ENCODE measurements around the gene C17orf67.
"Not testable (repeated sequence)": the region's sequence is repeated elsewhere in the genome, so short reads cannot be mapped to it uniquely, and the experiment has no call there.

Gene C17orf67

GRCh38 chr17:56770427-56770826 lies 63.3 kb downstream of the C17orf67 start:
- DNase-seq, result no peak

DNA sequence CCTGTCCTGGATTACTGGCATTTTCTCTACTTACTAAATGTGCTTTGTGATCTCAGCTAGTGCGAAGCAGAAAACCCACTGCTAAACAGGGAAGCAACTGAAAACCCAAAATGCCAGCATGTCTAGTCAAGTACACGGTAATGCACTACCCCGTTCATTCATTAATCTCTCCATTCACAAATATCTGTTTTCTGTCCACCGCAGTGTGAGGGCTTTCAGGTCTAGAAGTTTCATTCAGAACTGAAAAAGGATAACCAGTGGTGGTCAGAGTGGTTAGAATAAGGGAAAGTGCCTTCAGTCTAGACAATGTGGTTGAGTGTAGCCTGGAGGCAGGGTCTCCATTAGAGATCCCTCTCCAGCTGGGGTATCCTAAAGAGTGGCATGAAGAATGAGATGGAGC lies 68.3 kb downstream of the C17orf67 start:
- DNase-seq, result no peak

DNA sequence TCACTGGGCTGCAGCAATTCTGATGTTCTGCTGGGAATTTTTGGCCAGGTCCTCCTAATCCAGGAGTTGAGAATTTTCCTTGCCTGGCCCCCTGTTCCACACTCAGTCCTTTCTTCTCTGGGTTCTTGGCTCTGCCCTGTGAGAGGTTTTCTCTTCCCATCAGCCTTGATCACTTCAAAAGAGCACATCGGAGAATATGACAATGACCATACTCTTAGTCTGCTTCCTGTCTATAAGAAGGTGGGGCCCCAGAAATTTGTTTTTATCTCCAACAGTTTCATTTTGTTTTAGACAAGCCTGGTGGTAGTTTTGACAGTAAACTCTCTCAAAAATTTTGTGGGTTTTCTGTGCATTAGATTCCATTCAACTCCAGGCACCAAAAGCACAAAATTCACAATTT lies 70.7 kb downstream of the C17orf67 start:
- no peak for DNase-seq

GRCh38 chr17:56762144-56762543 lies 71.6 kb downstream of the C17orf67 start:
- no peak for DNase-seq

DNA sequence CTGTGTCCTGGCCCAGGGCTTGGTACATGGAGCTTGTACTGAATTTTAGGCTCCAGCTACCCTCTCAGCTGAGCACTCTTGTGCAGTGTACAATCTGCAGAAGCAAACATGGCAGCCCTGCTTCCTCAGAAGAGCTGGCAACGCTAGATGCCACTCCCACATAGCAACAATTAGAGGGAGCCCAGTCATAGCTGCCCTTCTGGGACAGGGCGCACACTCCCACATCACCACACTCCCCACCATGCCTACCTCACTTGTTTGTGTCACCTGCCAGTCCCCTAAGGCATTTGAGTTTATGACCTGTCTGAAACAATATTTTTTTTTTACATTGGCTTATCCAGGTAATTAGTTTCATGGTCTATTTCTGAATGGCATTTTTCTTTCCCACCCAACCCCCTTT lies 72.3 kb downstream of the C17orf67 start:
- DNase-seq, result no peak

- DNase-seq, result not testable (repeated sequence)
These were observed 76.1 kb downstream of the C17orf67 start for GRCh38 chr17:56757611-56758010.

- DNase-seq, result no peak
These were observed 77.2 kb downstream of the C17orf67 start for GRCh38 chr17:56756536-56756935.

DNA sequence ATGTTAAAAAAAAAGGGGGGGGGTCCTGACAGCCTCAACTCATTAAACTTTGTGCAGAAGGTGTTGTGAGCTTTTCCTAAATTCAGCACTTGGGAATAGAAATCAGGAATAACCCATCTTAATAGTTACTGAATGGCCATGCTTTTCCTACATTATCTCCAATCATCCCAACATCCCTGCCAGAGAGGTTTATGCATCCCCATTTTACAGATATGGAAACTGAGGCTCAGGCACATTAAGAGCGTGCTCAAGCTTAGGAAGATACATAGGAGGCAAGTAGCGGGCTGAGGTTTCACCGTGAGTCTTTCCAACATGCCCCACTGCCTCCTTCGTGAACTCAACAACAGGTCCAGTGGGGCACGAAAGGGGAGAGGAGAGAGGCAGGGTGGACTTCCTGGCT lies 78.4 kb downstream of the C17orf67 start:
- DNase-seq, result no peak

- DNase-seq, result no peak
These were observed 79.1 kb downstream of the C17orf67 start for GRCh38 chr17:56754523-56755208.

- no peak for DNase-seq
These were observed 81.4 kb downstream of the C17orf67 start for GRCh38 chr17:56752263-56752836.

DNA sequence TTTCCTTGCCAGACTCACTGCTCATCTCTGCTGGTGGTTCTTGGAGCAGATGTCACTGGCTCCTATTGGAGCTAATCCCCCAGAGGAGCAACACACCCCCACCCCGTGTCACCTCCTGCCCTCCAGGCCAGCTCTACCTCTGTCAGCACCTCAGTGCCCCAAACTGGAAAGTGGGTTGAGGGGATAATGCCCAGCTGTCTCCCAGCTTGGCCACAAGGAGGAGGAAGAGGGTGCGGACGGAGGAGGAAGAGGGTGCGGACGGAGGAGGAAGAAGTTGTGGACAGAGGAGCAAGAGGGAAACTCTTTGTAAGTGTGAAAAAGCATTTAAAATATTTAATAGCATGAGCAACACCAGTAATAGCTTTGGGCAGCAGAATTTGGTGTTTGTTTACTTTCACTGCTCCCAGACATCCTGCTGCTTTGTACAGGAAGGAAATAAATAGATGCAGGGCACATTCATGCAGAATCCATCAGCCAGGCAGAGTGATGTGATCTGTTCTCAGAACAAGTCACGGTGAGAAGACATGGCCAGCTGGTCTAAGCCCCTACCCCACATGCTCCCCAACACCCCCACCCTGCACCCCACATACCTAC lies 82.5 kb downstream of the C17orf67 start:
- no peak for DNase-seq

- DNase-seq, result no peak
These were observed 89.0 kb downstream of the C17orf67 start for GRCh38 chr17:56744721-56745120.

DNA sequence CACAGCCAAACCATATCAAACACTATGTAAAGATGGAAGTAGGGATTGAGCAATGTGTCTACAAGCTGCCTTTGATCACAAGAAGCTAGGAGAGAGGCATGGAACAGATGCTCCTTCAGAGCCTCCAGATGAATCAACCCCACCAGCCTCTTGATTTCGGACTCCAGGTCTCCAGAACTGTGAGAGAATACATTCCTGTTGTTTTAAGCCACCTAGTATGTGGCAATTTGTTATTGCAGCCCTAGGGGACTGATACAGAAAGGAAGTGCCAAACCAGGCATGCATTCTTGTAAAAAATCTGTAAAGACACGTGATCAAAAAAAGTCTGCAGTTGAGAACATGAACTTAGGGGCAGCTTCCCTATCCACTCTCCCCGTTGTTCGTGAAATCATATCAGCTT lies 91.1 kb downstream of the C17orf67 start:
- DNase-seq, result no peak

Data from NCI-H2107 (cell line).